Astrocyte of the hippocampus (primary cell): ENCODE results near the gene NIPSNAP3A.
"Not testable (repeated sequence)": the region's sequence is repeated elsewhere in the genome, so short reads cannot be mapped to it uniquely, and the experiment has no call there.

Source experiments
- DNase-seq: peaks from one replicate; pipeline ENCODE4 v3.0.0; 2011; ENCODE audit warnings: low read depth, low spot score

The NIPSNAP3A gene

DNA sequence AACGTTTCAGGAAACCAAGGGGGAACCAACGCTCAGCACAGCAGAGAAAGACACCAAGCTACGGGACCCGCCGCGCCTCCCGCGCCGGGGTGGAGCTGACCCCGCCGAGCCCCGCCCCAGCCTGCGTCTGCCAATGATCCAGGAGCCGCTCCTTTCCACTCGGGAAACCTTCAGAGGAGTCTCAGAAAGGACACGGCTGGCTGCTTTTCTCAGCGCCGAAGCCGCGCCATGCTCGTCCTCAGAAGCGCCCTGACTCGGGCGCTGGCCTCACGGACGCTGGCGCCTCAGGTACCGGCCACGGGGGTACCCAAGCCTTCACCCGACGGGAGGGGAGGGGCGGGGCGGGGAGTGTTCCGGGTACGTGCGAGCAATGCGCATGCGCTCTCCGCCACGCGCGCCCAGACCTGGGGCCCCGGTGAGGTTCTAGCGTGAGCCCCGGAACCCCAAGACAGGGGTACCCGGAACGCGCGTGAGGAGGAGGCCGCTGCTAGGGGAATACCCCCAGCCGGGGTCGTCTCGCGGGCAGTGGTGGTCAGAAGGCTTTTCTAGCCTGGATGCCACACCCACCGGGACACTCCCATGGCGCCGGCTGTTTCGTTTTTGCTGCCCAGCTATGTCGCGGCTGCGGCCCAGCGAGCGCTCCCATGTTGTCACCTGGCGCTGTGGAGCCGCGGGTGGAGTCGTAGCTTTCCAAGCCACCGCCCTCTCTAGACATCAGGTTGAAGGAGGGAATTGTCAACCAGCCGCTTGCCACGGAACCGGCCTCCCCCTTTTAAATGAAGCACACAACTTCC is at the start of gene NIPSNAP3A:
TSS of gene NIPSNAP3A (plus strand) at position 119 of the 794 bp plus-strand sequence. CDS start at position 229, 110 bp downstream.
- peak; percentile 87 for DNase-seq

DNA sequence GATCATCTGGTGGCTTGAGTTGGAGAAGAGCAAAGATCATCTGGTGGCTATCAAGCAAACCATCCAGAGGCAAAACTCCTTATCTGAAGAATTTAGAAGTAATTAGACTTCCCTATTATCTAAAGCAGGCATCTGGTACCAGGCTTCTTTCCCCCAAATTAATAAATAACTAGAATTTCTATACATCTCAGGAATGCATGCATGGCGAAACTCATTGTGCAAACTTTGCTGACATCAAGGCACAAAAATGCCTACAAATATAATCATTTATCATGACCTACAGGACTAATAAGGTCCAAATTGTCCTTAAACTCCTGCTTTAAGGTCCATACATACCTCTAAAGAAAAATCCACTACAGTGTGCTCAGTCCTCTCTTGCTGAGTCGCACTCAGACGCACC is 47.2 kb upstream of the NIPSNAP3A start:
- no peak for DNase-seq

DNA sequence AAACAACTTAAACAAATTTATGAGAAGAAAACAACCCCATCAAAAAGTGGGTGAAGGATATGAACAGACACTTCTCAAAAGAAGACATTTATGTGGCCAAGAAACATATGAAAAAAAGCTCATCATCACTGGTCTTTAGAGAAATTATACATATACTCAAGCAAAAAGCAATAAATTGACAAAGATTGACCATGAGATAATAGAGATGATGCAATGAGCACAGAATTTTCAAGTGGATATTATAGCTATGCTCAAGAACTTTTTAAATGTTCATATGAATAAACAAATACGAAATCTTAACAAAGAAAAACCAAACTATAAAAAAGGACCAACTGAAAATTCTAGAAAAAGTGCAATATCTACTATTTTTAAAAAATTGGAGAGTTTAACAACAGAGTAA is 38.7 kb upstream of the NIPSNAP3A start:
- DNase-seq = not testable (repeated sequence)

DNA sequence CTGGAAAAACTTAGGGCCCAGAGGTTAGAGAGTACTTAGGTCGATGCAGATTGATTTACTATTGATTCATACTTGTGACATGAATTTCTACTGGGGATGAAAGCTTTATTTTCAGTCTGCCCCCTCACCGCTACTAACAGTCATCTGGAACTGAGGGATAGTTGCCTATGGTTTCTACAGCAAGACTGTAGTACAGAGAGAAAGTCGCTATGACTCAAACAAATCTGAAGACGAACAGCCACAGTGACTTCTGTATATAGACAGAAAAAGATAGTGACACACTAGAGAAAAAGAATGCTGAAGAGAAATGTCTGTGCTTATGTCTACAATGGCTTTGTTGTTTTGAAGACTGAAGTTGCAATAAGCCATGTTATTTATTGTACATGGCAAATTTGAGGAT is 35.9 kb upstream of the NIPSNAP3A start:
- no peak for DNase-seq

DNA sequence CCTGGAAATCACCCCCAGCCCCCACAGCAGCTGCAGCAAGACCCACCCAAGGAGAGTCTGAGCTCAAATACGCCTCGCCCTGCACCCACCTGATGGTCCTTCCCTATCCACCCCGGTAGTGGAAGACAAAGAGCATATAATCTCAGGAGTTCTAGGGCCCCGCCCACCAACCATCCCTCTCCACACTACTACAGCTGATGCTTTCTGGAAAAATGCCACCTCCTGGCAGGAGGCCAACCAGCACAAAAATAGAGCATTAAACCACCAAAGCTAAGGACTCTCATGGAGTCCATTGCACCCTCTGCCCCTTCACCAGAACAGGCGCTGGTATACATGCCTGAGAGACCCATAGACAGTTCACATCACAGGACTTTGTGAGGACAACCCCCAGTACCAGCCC is 22.5 kb upstream of the NIPSNAP3A start:
- DNase-seq = no peak

DNA sequence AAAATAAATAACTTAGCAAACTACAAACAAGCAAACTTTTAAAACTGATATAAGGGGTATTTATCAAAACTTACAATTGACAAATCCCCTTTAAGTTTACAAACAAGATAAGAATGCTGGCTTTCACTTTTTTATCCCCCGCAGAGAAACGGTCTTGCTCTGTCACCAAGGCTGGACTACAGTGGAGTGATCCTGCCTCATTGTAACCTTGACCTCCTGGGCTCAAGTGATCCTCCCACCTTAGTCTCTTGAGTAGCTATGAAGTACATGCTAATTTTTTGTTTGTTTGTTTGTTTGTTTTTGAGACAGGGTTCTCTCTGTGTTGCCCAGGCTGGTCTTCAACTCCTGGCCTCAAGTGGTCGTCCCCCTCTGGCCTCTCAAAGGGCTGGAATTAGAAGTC is 9.0 kb upstream of the NIPSNAP3A start:
- no peak for DNase-seq

DNA sequence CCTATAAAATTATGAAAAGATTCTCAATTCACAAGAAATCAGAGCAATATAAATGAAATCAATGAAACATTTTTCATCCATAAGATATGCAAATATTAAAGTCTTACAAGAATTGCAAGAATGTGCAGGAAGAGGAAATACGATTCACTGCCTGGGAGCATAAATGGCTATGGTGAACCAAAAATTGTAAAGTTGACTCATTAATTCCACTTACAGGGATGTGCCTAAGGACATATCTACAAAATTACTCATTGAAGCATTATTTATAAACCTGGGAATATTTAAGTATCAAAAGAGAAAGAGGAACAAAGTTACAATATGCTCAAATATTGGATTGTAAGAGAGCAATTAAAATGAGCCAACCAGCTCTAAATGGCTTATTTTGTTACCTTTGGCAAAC is 6.9 kb upstream of the NIPSNAP3A start:
- DNase-seq = peak; percentile 12

DNA sequence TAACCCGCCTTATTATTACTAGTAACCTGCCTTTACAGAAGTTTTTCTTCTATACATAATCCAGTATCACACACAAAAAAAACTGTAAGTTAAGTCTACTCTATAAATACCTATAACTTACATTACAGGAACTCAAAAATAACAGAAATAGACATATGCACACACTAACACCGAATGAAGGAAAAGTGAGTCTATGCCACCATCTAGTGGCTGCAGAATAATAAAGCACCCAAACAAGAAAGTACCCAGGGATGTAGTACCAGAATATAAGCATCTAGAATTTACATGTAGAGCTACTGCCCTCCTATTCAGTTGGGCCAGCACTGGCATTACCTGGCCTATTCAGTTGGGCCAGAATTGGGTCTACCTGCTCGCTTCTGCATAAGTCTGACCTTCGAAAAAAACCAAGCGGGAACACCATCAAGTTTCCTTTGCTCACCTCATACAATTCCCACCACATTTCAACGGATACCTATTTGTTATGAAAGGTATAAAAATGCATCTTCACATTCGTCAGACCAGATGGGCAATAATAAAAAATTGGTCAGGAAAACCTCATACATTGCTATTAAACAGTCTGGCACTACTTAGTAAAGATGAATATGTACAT is 4.0 kb upstream of the NIPSNAP3A start:
- peak; percentile 78 for DNase-seq

DNA sequence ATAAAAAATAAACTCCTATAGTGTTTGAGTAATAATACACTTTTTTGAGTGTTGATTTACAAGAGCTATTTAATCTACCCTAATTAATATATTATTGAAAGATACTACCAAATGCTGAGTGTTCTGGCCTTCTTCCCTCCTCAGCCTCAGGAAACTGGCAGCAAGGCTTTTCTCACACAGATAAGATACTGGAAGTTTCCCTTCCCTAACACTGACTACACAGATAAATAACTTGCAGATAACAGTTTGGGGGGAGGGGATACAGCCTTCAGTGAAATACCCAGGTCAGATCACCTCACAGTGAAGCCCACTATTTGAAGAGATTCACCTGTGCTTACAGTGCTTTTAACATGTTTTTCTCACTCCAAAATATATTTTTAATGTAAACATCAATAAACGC is 1.6 kb upstream of the NIPSNAP3A start:
- DNase-seq = no peak

DNA sequence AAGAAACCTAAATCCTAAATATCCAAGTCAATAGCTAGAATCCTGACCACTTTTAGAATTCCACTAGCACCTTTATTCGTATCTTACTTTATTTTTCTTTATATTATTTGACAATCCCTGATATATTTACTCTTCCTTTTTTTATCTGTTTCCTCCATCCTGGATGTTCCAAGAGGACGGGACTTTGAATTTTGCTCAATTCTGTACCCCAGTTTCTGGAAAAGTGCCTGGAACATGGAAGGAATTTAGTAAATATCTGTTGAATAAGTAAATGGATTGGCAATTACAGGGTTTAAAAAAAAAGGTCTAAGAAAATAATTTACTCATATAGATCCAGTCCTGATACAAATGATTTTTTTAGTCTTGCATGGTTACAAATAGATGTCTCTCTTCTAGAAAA is 1.2 kb upstream of the NIPSNAP3A start:
- no peak for DNase-seq

DNA sequence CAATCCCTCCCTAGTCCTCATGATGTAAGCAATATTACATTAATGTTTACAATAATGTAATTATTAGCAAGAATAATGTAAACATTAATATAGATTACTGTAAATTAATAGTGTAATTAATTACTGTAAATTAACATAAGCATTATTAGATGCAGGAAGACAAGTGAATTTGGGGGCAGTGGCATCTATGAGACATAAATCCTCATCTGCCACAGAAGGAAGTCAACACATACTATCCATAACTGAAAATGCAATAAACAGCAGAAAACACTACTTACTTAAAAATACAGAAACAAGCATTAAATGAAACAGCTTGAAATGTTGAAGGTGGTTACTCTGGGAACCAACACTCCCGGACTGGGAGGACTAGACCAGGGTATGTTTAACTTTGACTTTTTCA is 685 bp upstream of the NIPSNAP3A start:
- no peak for DNase-seq

DNA sequence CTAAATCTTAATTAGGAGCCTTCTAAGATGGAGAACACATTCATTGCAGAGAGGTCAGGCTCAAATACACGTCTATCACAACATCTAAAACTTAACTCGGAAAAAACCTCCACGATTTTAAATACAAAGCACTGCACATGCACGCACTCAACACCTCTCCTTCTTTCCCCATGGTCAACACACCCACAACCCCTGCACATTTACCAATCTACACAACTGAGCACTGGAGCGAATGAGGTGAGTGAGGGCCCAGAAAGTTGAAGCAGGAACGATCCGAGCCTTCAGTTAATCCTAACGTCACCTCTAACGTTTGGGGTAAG is 278 bp upstream of the NIPSNAP3A start:
- DNase-seq = no peak

DNA sequence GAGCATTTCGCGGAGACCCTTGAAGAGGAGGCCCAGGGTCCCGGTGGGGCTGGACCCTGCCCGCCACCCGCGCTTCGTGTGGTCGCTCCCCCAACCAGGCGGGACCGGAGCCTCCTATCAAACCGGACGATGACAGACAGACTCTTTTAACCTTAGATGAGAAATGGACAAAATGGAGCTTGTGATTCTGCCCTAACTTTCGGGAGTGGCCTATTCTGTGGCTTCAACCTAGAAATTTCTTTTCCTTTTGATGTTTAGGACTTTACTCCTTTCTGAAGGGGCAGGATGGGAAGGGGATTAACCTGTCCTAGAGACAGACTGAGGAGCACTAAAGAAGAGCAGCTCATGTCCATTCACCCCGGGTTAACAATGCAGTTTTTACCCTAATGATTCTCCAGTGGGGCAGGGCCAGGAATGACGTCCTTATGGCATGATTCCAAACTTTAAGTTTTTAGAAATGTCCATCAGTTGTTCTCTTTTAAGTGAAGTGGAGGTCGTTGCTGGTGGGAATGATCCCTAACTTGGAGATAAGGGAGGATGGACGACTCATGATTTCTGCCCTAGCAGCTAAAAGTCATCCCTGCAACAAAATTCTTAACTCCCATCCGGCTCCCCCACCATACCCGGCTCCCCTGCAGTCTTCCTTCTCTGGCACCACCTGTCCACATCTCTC is 1.0 kb downstream of the NIPSNAP3A start:
- peak; percentile 58 for DNase-seq

DNA sequence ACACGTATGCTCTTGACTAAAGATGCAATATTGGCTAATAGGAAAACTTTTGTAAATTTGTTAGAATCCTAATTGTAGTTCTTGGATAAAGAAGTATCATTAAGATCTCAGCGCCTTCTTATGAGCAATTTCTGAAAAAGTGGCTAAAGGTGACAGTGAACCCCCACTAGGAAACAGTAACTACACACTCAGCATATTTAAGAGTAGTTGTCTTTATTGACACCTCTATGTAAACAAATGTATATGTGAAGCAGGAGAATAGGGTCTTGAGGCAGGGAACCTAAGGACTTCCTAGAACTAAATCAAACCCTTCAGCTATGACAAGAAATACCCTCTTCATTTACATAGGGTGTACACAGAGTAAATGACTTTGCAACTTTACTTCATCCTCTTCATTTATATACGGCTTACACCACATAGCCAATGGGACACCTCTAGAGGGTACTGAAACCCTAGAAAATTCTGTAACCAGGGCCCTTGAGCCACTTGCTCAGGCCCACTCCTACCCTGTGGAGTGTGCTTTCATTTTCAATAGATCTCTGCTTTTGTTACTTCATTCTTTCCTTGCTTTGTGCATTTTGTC is 2.8 kb downstream of the NIPSNAP3A start:
- no peak for DNase-seq

DNA sequence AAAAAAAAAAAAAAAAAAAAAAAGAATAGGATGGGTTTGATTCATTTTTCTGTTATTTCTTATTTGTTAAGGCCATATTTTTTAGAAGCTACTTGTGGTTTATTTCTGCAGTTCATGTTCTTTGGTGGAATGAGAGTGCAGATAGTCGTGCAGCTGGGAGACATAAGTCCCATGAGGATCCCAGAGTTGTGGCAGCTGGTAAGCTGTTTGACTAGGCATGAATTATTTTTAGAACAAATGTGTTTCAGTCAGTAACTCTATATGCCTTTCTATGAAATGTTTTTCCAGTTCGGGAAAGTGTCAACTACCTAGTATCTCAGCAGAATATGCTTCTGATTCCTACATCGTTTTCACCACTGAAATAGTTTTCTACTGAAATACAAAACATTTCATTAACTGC is 11.5 kb downstream of the NIPSNAP3A start:
- no peak for DNase-seq

DNA sequence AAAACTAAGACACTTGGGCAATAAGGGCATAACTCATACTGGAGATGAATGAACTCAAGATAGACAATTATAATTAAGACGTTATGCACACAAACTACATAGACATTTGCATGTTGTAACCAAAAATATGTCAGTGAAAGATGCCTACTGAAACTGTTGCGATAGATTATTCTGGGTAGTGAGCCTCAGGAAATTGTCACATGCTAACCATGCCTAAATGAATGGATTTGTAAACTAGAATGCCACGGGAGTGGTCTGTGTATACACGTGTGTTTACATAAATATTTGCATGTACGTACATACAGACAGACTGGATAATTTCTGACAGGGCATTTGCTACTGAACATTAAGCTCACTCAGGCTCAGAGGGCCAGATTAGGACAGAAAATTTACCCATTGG is 17.7 kb downstream of the NIPSNAP3A start:
- DNase-seq = no peak

DNA sequence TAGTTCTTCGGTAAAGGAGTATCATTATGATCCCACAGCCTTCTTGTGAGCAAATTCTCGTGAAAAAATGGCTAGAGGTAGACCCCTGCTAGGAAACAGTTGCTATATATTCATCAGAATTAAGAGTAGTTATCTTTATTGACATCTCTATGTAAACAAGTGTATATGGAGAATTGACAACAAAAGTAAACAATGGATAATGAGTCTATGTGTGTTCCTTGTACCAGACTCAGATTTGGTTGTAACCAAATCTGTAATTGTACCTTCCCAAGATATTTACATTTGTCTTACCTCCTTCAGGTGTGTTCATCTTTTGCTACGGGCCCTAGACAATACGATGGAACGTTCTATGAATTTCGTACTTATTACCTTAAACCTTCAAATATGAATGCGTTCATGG is 18.5 kb downstream of the NIPSNAP3A start:
- DNase-seq = no peak

DNA sequence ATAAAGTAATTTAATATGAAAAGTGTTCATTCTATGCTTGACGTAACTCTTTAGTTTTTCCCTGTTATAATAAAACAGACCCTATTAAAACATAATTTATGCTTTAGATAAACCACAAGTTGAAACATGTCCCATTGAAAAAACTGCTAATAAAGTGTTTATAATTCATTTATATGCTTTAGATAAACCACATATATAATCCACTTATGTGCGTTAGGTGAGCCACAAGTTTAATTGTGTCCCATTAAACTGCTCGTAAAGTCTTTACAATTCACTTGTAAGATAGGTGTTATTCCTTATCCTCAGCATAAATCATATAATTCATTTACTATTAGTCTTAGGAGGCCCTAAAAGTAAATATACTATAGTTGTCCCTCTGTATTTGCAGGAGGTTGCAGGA is 20.0 kb downstream of the NIPSNAP3A start:
- DNase-seq = no peak

DNA sequence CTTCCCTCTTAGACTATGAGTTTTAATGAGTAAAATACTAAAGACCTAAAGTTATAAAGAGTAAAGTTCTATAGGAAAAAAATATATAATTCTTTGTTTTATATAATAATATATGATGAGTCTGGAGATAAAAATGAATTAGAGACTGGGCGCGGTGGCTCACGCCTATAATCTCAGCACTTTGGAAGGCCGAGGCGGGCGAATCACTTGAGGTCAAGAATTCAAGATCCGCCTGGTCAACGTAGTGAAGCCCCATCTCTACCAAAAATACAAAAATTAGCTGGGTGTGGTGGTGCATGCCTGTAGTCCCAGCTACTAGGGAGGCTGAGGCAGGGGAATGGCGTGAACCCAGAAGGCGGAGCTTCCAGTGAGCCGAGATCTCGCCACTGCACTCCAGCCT is 21.5 kb downstream of the NIPSNAP3A start:
- DNase-seq = not testable (repeated sequence)

DNA sequence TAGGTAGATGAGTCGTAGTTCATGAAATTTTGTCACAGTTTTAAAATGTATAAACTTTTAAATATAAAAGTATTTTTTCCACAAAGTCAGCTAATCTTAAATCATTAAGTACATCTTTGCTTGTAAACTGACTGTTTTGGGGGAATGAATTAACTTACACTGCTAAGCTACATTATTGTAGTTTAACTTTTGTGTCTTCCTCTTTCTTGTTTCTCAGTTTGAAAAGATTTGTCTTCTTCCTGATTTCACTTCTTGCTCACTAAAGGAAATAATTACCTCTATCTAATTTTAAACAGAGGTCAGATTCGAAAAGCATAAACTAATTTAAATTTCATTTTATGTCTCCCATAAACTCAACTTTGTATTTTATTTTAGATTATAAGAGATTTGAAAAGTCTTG is 22.2 kb downstream of the NIPSNAP3A start:
- no peak for DNase-seq

DNA sequence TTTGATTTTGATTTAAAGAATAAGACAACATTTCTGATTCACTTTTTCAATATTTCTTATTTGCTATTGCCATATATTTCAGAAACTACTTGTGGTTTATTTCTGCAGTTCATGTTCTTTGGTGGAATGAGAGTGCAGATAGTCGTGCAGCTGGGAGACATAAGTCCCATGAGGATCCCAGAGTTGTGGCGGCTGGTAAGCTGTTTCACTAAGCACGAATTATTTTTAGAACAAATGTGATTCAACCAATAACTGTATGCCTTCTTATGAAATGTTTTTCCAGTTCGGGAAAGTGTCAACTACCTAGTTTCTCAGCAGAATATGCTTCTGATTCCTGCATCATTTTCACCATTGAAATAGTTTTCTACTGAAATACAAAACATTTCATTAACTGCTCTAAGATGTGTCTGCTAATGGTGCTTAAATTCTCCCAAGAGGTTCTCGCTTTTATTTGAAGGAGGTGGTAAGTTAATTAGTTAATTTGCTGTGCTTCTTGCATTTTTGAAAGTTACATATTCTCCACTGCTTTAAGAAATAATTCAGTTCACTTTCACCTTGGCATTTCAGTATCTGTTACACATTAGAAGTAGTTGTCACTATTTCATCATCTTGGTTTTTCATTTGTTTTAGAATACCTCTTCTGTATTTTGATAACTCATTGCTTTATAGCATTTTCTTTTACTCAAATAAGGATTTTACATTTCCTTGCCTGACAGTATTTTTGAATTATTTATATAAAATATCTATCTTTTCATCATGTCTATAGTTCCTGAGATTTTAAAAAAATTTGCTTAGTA is 25.4 kb downstream of the NIPSNAP3A start:
- no peak for DNase-seq

DNA sequence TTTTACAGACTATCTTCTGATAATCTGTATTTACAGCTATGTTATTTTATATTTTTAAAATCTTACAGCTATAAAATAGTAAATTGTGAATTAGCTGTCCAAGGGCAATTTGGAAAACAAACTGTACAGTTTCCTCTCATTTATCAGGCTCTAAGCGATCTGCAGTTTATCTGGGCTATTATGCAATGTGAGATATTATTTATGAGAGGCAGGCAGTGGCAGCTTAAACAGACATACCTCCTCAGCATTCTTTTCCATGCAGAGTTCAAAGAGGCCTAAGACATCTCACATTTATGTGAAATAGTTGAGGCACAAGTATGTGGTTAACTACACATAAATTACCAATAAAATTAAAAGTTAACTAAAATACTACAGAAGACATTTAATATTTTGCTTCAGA is 26.6 kb downstream of the NIPSNAP3A start:
- DNase-seq = no peak
